Right atrium auricular region (tissue), 2 donors: ENCODE data around the gene KRIT1. TPM values are rescaled to one million over a fixed set of nuclear protein-coding genes. Genes with fewer than 3 reads are reported as not detected.

Experiments used
- DNase-seq: peaks from one replicate; pipeline ENCODE4 v3.0.0-alpha.2; 2019; ENCODE audit warnings: low spot score
- H3K27ac ChIP-seq, 2 donors: fragments of 200-600 bp; sonication (generic); 1 replicate in 1 of 2; 2 replicates in 1 of 2; pipeline ENCODE4 v1.5.1; 2016 to 2019
- H3K27me3 ChIP-seq, 2 donors: fragments of 200-600 bp; sonication (generic); one replicate each; pipeline versions ENCODE4 v1.5.1 to v1.6.0; 2017 to 2019
- H3K36me3 ChIP-seq: fragments of 200-600 bp; sonication (generic); one replicate; pipeline ENCODE4 v1.5.1; 2016
- H3K4me1 ChIP-seq, 2 donors: fragments of 200-600 bp; sonication (generic); one replicate each; pipeline versions ENCODE4 v1.5.1 to v1.6.0; 2017 to 2019
- H3K4me3 ChIP-seq, 2 donors: fragments of 200-600 bp; sonication (generic); 1 replicate in 1 of 2; 2 replicates in 1 of 2; pipeline ENCODE4 v1.5.1; 2017 to 2019; ENCODE audit warnings: mild to moderate bottlenecking in 1 of 2, moderate library complexity in 1 of 2
- H3K9me3 ChIP-seq, 2 donors: fragments of 200-600 bp; sonication (generic); one replicate each; pipeline ENCODE4 v1.5.1; 2019
- CTCF ChIP-seq, 2 donors: fragments of 200-600 bp; sonication (generic); IDR thresholded peaks; one replicate each; pipeline ENCODE4 v1.5.1; 2019; ENCODE audit warnings: antibody characterized with exemption in 2 of 2
- total RNA-seq, 2 donors: library from RNA; depleted of rRNA; stranded (reverse); fragments of >200 nt; gene quantifications; one replicate each; pipeline ENCODE4 v1.1.0, GENCODE V29; 2016

Gene KRIT1
- total RNA-seq, 2 donors from 2014 or later, result 35.2 to 56.4 TPM

DNA sequence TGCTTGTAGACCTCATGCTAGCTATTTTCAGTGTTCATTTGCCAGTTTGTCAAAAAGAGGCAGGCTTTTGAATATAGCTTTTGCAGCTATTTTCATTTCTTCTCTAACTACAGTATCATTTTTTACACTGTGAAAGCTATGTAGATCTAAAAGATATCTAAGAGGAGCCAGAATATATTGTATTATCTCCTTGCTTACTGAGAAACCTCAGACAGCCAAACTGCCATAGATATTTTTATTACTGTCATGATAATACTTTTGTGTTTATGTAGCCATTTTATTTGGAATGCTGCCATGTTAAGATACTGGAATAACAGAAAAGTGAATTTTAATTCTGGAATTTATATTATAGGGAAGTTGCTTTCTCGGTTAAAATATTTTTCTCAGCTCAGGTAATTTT lies 37.2 kb upstream of the KRIT1 start:
- no peaks in the 10 kb centered on the region for H3K27me3 ChIP-seq
- peaks cover 0 to 22% of the 10 kb centered on the region in 2 donors for H3K4me1 ChIP-seq
- peaks cover 0 to 4% of the 10 kb centered on the region in 2 donors for H3K9me3 ChIP-seq
- no peak for DNase-seq
- TF ChIP-seq CTCF (IDR thresholded peaks at IDR 0.05), result no peak
- H3K27ac ChIP-seq, result no peak overlapping the region
- no peak overlapping the region for H3K4me3 ChIP-seq
- H3K36me3 ChIP-seq, result no peaks in the 10 kb centered on the region

DNA sequence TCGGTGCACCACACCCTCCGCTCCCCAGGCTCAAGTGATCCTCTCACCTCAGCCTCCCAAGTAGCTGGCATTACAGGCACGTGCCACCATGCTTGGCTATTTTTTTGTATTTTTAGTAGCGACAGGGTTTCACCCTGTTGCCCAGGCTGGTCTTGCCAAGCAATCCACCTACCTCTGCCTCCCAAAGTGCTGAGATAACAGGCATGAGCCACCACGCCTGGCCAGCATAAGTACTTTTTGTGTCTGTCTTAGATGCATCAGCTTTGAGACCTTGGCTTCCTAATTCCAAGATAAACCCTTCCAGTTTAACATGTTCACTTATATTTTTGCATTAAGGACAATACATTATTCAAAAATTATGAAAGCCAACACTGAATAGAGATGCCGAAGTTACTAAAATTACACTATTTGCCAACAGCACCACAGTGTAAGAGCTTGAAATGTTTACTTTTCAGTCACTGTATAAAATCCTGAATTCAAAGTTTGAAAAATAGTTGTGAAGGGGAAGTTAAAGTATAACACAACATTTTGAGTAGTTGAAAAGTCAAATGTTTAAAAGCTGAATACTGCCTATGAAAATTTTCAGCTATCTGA lies 36.6 kb upstream of the KRIT1 start:
- TF ChIP-seq CTCF (IDR thresholded peaks at IDR 0.05), result no peak
- peaks cover 0 to 22% of the 10 kb centered on the region in 2 donors for H3K4me1 ChIP-seq
- DNase-seq, result no peak
- no peaks in the 10 kb centered on the region for H3K36me3 ChIP-seq
- no peak overlapping the region for H3K4me3 ChIP-seq
- no peak overlapping the region for H3K27ac ChIP-seq
- peaks cover 0 to 4% of the 10 kb centered on the region in 2 donors for H3K9me3 ChIP-seq
- H3K27me3 ChIP-seq, result no peaks in the 10 kb centered on the region

DNA sequence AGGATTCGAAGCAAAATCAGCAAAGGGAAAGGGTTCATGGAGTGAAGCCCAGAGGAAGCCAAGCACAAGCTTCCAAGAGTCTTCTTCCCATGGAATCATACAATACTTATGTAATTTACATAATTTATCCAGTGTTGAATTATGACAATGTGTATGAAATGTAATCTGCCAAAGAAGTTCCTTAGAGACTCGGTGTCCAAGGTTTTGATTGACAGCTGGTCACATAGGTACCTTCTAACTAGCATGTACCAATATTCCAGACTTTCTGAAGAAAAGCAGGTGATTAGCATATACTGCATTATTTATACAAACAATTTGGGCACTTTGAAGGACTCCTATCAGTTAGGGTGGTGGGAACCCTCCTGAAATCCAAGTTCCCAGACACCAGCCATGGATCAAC lies 35.3 kb upstream of the KRIT1 start:
- Histone ChIP-seq H3K27ac (no peak overlapping the region), H3K4me1 (peaks cover 0 to 22% of the 10 kb centered on the region in 2 donors), H3K27me3 (no peaks in the 10 kb centered on the region), H3K9me3 (peaks cover 0 to 4% of the 10 kb centered on the region in 2 donors), H3K36me3 (no peaks in the 10 kb centered on the region), H3K4me3 (no peak overlapping the region)
- TF ChIP-seq CTCF (IDR thresholded peaks at IDR 0.05), result no peak
- no peak for DNase-seq

GRCh38 chr7:92279396-92280031 lies 33.8 kb upstream of the KRIT1 start:
- TF ChIP-seq CTCF (IDR thresholded peaks at IDR 0.05), result no peak
- DNase-seq, result no peak
- Histone ChIP-seq H3K9me3 (peaks cover 0 to 4% of the 10 kb centered on the region in 2 donors), H3K27me3 (no peaks in the 10 kb centered on the region), H3K4me1 (peaks cover 0 to 22% of the 10 kb centered on the region in 2 donors), H3K4me3 (no peak overlapping the region), H3K36me3 (no peaks in the 10 kb centered on the region), H3K27ac (no peak overlapping the region)

GRCh38 chr7:92276460-92276864 lies 30.7 kb upstream of the KRIT1 start:
- Histone ChIP-seq H3K27me3 (no peaks in the 10 kb centered on the region), H3K4me3 (no peak overlapping the region), H3K27ac (no peak overlapping the region), H3K9me3 (peaks cover 0 to 4% of the 10 kb centered on the region in 2 donors), H3K36me3 (no peaks in the 10 kb centered on the region), H3K4me1 (peaks cover 0 to 10% of the 10 kb centered on the region in 2 donors)
- DNase-seq, result no peak
- no peak for TF ChIP-seq CTCF (IDR thresholded peaks at IDR 0.05)
